Endodermal cell (in vitro differentiated cells): Measurements from ENCODE around the gene DOCK4. TPM values are rescaled to one million over a fixed set of nuclear protein-coding genes. Genes with fewer than 3 reads are reported as not detected.
A peak's percentile ranks its signal among the peaks of the same experiment; 100 is the strongest.

Source experiments
- DNase-seq: peaks from one replicate; pipeline ENCODE4 v3.0.0-alpha.2; 2017
- H3K27ac ChIP-seq: 2 replicates; pipeline ENCODE4 v1.5.1; 2013; ENCODE audit warnings: mild to moderate bottlenecking, low read depth, low read length, moderate library complexity
- H3K27me3 ChIP-seq: 2 replicates; pipeline ENCODE4 v1.6.1; 2013; ENCODE audit warnings: mild to moderate bottlenecking, low read length, moderate library complexity; ENCODE audit not compliant: insufficient read depth, control insufficient read depth, poor library complexity, severe bottlenecking
- H3K36me3 ChIP-seq: 2 replicates; pipeline ENCODE4 v1.7.0; 2013; ENCODE audit warnings: mild to moderate bottlenecking, low read length, moderate library complexity; ENCODE audit not compliant: control insufficient read depth, insufficient read depth
- H3K4me1 ChIP-seq: one replicate; pipeline ENCODE4 v1.7.0; 2013; ENCODE audit warnings: low read length; ENCODE audit not compliant: control insufficient read depth, insufficient read depth
- H3K4me3 ChIP-seq: 2 replicates; pipeline ENCODE4 v1.5.1; 2013; ENCODE audit warnings: mild to moderate bottlenecking, low read length, moderate library complexity
- H3K9ac ChIP-seq: 2 replicates; pipeline ENCODE4 v1.6.1; 2013; ENCODE audit warnings: mild to moderate bottlenecking, low read length, moderate library complexity; ENCODE audit not compliant: poor library complexity, severe bottlenecking; ENCODE audit errors: extremely low read depth
- H3K9me3 ChIP-seq: 2 replicates; pipeline ENCODE4 v1.6.1; 2013; ENCODE audit warnings: mild to moderate bottlenecking, low read length, moderate library complexity; ENCODE audit not compliant: control insufficient read depth
- H3K27ac Mint-ChIP-seq: 2 replicates; pipeline ENCODE4 v1.8.0; 2020; ENCODE audit warnings: mixed read lengths
- H3K27me3 Mint-ChIP-seq: 2 replicates; pipeline ENCODE4 v1.8.0; 2021; ENCODE audit warnings: mild to moderate bottlenecking, mixed read lengths; ENCODE audit not compliant: insufficient read depth
- H3K36me3 Mint-ChIP-seq: 2 replicates; pipeline ENCODE4 v1.8.0; 2020; ENCODE audit warnings: low read depth, mixed read lengths
- H3K4me1 Mint-ChIP-seq: 2 replicates; pipeline ENCODE4 v1.8.0; 2020; ENCODE audit warnings: mixed read lengths
- H3K4me3 Mint-ChIP-seq: 2 replicates; pipeline ENCODE4 v1.8.0; 2020; ENCODE audit warnings: mild to moderate bottlenecking, moderate library complexity, mixed read lengths
- H3K9me3 Mint-ChIP-seq: 2 replicates; pipeline ENCODE4 v1.8.0; 2020; ENCODE audit warnings: mild to moderate bottlenecking, mixed read lengths
- CTCF ChIP-seq: fragments of 200-600 bp; sonication (generic); conservative IDR thresholded peaks from 2 replicates; pipeline ENCODE4 v1.5.0; 2021; ENCODE audit warnings: antibody characterized with exemption, mild to moderate bottlenecking
- WGBS, 2 experiments: methylation state at CpG; one replicate each; pipeline versions ENCODE4 v1.1.5 to v1.1.7; 2013; ENCODE audit warnings: missing lambda C conversion rate in 2 of 2, mixed read lengths in 1 of 2; ENCODE audit not compliant: insufficient coverage in 1 of 2, insufficient read length in 1 of 2; 5-methylcytosine and 5-hydroxymethylcytosine counted together
- total RNA-seq, 2 donors: library from RNA; stranded (reverse); fragmentation: NEBNext Ultra II Directional in 1 of 2; extraction: Animal tissue kit (Norgen Biotek cat#: 25700) in 1 of 2; gene quantifications; 2 replicates in 1 of 2; 3 replicates in 1 of 2; pipeline ENCODE4 v1.2.1, GENCODE V29; 2021

DOCK4 gene
- total RNA-seq, 2 donors from 2014 or later: 11.2 to 15.3 TPM

GRCh38 chr7:111852081-111852480, 354.1 kb downstream of the DOCK4 start:
- DNase-seq: peak; percentile 51
- Mint-ChIP-seq H3K27ac (peak overlapping the region; percentile 79), H3K27me3 (no peaks in the 10 kb centered on the region), H3K9me3 (peaks cover 31% of the 10 kb centered on the region), H3K36me3 (peaks cover 33% of the 10 kb centered on the region), H3K4me1 (peaks cover 38% of the 10 kb centered on the region), H3K4me3 (no peak overlapping the region)
- Histone ChIP-seq H3K27me3 (no peaks in the 10 kb centered on the region), H3K27ac (no peak overlapping the region), H3K9ac (no peak overlapping the region), H3K4me1 (peaks cover 6% of the 10 kb centered on the region), H3K4me3 (no peak overlapping the region), H3K36me3 (no peaks in the 10 kb centered on the region), H3K9me3 (peaks cover 19% of the 10 kb centered on the region)
- WGBS, 2 experiments: 76 to 89% methylated on average over 7 of the region's 7 CpGs
- TF ChIP-seq CTCF: no peak

- no peaks in the 10 kb centered on the region for H3K27me3 Mint-ChIP-seq
- Histone ChIP-seq H3K4me1 (no peaks in the 10 kb centered on the region), H3K4me3 (no peak overlapping the region), H3K27me3 (no peaks in the 10 kb centered on the region), H3K9me3 (peaks cover 19% of the 10 kb centered on the region), H3K27ac (no peak overlapping the region), H3K9ac (no peak overlapping the region), H3K36me3 (peaks cover 3% of the 10 kb centered on the region)
- 96 to 100% methylated on average over 3 to 6 of the region's 6 CpGs for WGBS, 2 experiments
- H3K27ac Mint-ChIP-seq: no peak overlapping the region
- no peak for DNase-seq
- H3K9me3 Mint-ChIP-seq: peaks cover 26% of the 10 kb centered on the region
- peaks cover 11% of the 10 kb centered on the region for H3K4me1 Mint-ChIP-seq
- H3K4me3 Mint-ChIP-seq: no peak overlapping the region
- TF ChIP-seq CTCF: no peak
- peaks cover 42% of the 10 kb centered on the region for H3K36me3 Mint-ChIP-seq
Measured at GRCh38 chr7:111846898-111847297, 359.3 kb downstream of the DOCK4 start.

- Histone ChIP-seq H3K27me3 (no peaks in the 10 kb centered on the region), H3K27ac (no peak overlapping the region), H3K4me1 (no peaks in the 10 kb centered on the region), H3K36me3 (peaks cover 3% of the 10 kb centered on the region), H3K4me3 (no peak overlapping the region), H3K9me3 (peaks cover 16% of the 10 kb centered on the region), H3K9ac (no peak overlapping the region)
- peaks cover 19% of the 10 kb centered on the region for H3K9me3 Mint-ChIP-seq
- TF ChIP-seq CTCF: no peak
- H3K4me1 Mint-ChIP-seq: peaks cover 11% of the 10 kb centered on the region
- H3K27ac Mint-ChIP-seq: no peak overlapping the region
- H3K4me3 Mint-ChIP-seq: no peak overlapping the region
- WGBS, 2 experiments: 95 to 100% methylated on average over 1 to 3 of the region's 4 CpGs
- no peak for DNase-seq
- no peaks in the 10 kb centered on the region for H3K27me3 Mint-ChIP-seq
- peaks cover 38% of the 10 kb centered on the region for H3K36me3 Mint-ChIP-seq
Measured at GRCh38 chr7:111845853-111846252, 360.3 kb downstream of the DOCK4 start.
